HEK293 (cell line): Measurements from ENCODE around the gene B4GALNT4.

ENCODE experiments used
- GLIS2 ChIP-seq: fragments of 450-650 bp; formaldehyde crosslinking; IDR thresholded peaks from 2 replicates; pipeline ENCODE4 v1.5.1; 2016; ENCODE audit warnings: missing biosample characterization, missing genetic modification characterization
- PBX3 ChIP-seq: sonication (generic); formaldehyde crosslinking; IDR thresholded peaks from 2 replicates; pipeline ENCODE4 v1.8.1; 2022; ENCODE audit warnings: mild to moderate bottlenecking, moderate library complexity, missing genetic modification reagents
- ZNF785 ChIP-seq: fragments of 450-650 bp; formaldehyde crosslinking; IDR thresholded peaks from 2 replicates; pipeline ENCODE4 v1.5.1; 2016; ENCODE audit warnings: missing biosample characterization, missing genetic modification characterization
- TF ChIP-seq, protein P1 (sequence below): fragments of 450-650 bp; formaldehyde crosslinking; IDR thresholded peaks from 2 replicates; pipeline ENCODE4 v1.5.1; 2016; ENCODE audit warnings: missing biosample characterization, missing genetic modification characterization

- TF ChIP-seq ZNF785 (tag by site-specific recombination) (no peak), GLIS2 (tag by site-specific recombination) (no peak), PBX3 (CRISPR knock-in tag) (no peak)
- TF ChIP-seq, protein P1, sequence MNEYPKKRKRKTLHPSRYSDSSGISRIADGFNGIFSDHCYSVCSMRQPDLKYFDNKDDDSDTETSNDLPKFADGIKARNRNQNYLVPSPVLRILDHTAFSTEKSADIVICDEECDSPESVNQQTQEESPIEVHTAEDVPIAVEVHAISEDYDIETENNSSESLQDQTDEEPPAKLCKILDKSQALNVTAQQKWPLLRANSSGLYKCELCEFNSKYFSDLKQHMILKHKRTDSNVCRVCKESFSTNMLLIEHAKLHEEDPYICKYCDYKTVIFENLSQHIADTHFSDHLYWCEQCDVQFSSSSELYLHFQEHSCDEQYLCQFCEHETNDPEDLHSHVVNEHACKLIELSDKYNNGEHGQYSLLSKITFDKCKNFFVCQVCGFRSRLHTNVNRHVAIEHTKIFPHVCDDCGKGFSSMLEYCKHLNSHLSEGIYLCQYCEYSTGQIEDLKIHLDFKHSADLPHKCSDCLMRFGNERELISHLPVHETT (tag by site-specific recombination): no peak
Measured at GRCh38 chr11:409008-409599, 39.8 kb downstream of the B4GALNT4 start.
